ENCODE measurements around the gene GRPEL1. TPM values are rescaled to one million over a fixed set of nuclear protein-coding genes. Genes with fewer than 3 reads are reported as not detected.

Gene GRPEL1
- total and polyA plus RNA-seq, 3 donors from 2014 or later: 40.8 to 88.6 (median 58.5) TPM

DNA sequence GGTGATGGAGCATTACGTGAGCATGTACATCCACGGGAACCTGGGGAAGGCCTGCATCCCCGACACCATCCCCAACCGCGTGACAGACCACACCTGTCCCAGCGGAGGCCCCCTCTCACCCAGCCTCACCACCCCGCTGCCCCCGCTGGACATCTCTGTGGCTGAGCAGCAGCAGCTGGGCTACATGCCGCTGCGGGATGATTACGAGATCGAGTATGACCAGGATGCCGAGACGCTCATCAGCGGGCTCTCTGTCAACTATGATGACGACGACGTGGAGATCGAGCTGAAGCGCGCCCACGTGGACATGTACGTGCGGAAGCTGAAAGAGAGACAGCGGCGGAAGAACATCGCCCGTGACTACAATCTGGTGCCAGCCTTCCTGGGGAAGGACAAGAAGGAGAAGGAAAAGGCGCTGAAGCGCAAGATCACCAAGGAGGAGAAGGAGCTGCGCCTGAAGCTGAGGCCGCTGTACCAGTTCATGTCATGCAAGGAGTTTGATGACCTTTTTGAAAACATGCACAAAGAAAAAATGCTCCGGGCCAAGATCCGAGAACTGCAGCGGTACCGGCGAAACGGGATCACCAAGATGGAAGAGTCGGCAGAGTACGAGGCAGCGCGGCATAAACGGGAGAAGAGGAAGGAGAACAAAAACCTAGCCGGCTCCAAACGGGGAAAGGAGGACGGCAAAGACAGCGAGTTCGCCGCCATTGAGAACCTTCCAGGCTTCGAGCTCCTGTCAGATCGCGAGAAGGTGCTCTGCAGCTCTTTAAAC lies 13.6 kb downstream of the GRPEL1 start:
- H3K4me1 ChIP-seq: peaks cover 42% of the 10 kb centered on the region
- H3K27ac ChIP-seq: no peak overlapping the region
- 78 to 82% methylated on average over 38 to 52 of the region's 52 CpGs for WGBS, 2 donors
- no peak overlapping the region for H3K4me3 ChIP-seq
- no peaks in the 10 kb centered on the region for H3K9me3 ChIP-seq
- intact Hi-C loops (cut with DNase I; ENCODE audit: low total_unique reads): no loop called here
- no peak for TF ChIP-seq POLR2A (IDR thresholded peaks at IDR 0.05)
- TF ChIP-seq, protein P1, sequence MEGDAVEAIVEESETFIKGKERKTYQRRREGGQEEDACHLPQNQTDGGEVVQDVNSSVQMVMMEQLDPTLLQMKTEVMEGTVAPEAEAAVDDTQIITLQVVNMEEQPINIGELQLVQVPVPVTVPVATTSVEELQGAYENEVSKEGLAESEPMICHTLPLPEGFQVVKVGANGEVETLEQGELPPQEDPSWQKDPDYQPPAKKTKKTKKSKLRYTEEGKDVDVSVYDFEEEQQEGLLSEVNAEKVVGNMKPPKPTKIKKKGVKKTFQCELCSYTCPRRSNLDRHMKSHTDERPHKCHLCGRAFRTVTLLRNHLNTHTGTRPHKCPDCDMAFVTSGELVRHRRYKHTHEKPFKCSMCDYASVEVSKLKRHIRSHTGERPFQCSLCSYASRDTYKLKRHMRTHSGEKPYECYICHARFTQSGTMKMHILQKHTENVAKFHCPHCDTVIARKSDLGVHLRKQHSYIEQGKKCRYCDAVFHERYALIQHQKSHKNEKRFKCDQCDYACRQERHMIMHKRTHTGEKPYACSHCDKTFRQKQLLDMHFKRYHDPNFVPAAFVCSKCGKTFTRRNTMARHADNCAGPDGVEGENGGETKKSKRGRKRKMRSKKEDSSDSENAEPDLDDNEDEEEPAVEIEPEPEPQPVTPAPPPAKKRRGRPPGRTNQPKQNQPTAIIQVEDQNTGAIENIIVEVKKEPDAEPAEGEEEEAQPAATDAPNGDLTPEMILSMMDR (IDR thresholded peaks at IDR 0.05): no peak
- DNase-seq: no peak
- no peaks in the 10 kb centered on the region for H3K36me3 ChIP-seq (ENCODE audit: low read depth, missing control alignments)
- no peaks in the 10 kb centered on the region for H3K27me3 ChIP-seq

DNA sequence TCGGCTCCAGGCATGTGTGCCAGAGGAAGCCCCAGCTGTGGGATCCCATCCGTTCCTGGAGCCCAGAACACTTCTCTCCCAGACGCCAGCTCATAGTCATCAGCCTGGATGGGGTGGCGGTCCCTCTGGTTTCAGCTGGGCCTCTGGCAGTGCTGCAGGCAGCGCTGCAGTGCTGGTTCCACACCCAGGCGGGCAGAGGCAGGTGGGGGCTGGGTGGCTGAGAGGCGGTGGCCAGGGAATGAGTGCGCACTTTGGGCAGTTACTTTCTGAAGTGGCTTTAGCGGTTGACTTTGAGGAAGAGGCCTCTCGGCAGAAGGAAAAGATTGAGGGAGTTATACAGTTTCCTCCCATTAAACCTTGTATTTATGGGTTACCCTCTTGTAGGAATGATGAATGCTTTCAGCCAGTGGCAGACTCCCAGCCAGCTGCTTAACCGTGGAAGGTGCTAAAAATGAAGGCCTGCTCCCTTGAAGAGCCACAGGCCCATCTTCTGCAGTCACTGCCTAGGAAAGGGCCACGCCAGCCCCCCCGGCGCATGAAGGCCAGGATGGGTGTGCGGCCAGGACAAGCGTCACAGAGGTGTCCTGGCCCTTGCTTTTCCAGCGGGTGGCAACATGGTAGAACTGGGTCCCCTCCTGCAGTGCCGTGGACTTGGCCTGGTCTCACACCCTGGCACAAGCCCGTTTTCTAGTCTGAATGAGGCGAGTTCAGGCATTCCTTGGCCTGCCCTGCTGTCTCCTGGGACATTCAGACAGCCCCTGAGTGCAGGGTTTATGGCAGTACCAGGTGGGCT lies 14.7 kb downstream of the GRPEL1 start:
- H3K36me3 ChIP-seq (ENCODE audit: low read depth, missing control alignments): no peaks in the 10 kb centered on the region
- intact Hi-C loops (cut with DNase I; ENCODE audit: low total_unique reads): no loop called here
- no peak for TF ChIP-seq POLR2A (IDR thresholded peaks at IDR 0.05)
- TF ChIP-seq, protein P1 (IDR thresholded peaks at IDR 0.05): no peak
- WGBS, 2 donors: 83 to 89% methylated on average over 13 to 20 of the region's 20 CpGs
- H3K27me3 ChIP-seq: no peaks in the 10 kb centered on the region
- no peak overlapping the region for H3K4me3 ChIP-seq
- peaks cover 42% of the 10 kb centered on the region for H3K4me1 ChIP-seq
- DNase-seq: no peak
- no peak overlapping the region for H3K27ac ChIP-seq
- no peaks in the 10 kb centered on the region for H3K9me3 ChIP-seq

DNA sequence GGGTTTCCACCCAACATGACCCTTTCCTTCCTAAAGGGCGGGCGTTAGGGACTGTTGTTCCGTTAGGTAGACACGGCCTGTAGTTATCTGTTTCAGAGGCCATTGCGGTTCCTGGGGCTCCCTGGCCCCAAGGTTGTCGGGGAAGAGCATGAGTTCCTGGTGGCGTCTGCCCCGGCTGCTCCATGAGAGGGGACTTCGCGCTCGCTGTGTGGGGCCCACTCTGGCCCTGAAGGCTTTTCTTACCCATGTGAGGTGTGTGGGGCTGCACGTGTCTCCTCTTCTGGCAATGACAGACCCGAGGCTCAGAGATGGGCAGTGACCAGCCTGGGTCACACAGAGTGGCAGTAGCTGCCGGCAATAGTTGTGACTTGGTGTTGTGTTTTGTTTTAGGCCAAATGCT lies 15.6 kb downstream of the GRPEL1 start:
- TF ChIP-seq POLR2A (IDR thresholded peaks at IDR 0.05): no peak
- TF ChIP-seq, protein P1 (IDR thresholded peaks at IDR 0.05): no peak
- peaks cover 43% of the 10 kb centered on the region for H3K4me1 ChIP-seq
- H3K9me3 ChIP-seq: no peaks in the 10 kb centered on the region
- H3K36me3 ChIP-seq (ENCODE audit: low read depth, missing control alignments): no peaks in the 10 kb centered on the region
- no peak for DNase-seq
- WGBS, 2 donors: 61 to 77% methylated on average over 7 to 14 of the region's 14 CpGs
- no peak overlapping the region for H3K4me3 ChIP-seq
- H3K27me3 ChIP-seq: no peaks in the 10 kb centered on the region
- H3K27ac ChIP-seq: peak overlapping the region in 1 of 2 donors; percentile 64
- intact Hi-C loops (cut with DNase I; ENCODE audit: low total_unique reads): no loop called here

DNA sequence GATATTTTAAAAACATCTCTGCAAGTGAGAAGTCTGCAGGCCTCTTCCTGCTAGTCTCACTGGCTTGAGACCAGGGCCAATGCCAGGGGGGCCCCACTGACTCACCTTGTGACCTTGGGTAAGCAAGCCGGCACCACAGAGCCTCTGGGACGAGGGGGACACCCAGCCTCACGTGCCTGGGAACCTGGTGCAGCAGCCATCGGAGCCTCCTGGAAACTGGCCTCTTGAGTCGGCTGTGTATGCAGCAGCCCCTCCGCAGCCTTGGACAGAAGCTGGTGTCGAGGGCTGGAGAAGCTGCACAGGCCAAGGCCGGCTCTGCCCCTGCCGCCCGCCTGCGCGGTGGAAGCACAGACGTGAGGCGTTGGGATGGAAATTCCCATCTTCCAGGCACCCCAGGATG lies 16.0 kb downstream of the GRPEL1 start:
- H3K36me3 ChIP-seq (ENCODE audit: low read depth, missing control alignments): no peaks in the 10 kb centered on the region
- 58% methylated on average over 14 of the region's 14 CpGs; no CpG with 5 or more reads in 1 of the 2 donors for WGBS, 2 donors
- H3K4me3 ChIP-seq: no peak overlapping the region
- peak overlapping the region in 1 of 2 donors; percentile 64 for H3K27ac ChIP-seq
- intact Hi-C loops (cut with DNase I; ENCODE audit: low total_unique reads): no loop called here
- H3K9me3 ChIP-seq: no peaks in the 10 kb centered on the region
- H3K27me3 ChIP-seq: no peaks in the 10 kb centered on the region
- DNase-seq: no peak
- TF ChIP-seq, protein P1 (IDR thresholded peaks at IDR 0.05): no peak
- no peak for TF ChIP-seq POLR2A (IDR thresholded peaks at IDR 0.05)
- peaks cover 47% of the 10 kb centered on the region for H3K4me1 ChIP-seq

All from testis (tissue), 3 donors.